HG02763 (cell line): ENCODE measurements around the gene TBXT.

Experiments
- ATAC-seq: cut with Tn5 transposase; IDR thresholded peaks from one replicate; pipeline ENCODE4 v1.9.1; 2021; ENCODE audit warnings: mild to moderate bottlenecking, moderate library complexity; ENCODE audit not compliant: unreplicated experiment

TBXT gene

GRCh38 chr6:166121726-166122125 is 45.9 kb downstream of the TBXT start:
- no peak for ATAC-seq

- ATAC-seq = no peak
Measured at GRCh38 chr6:166119116-166119911, 48.3 kb downstream of the TBXT start.

GRCh38 chr6:166115609-166116008 is 52.0 kb downstream of the TBXT start:
- ATAC-seq = no peak

GRCh38 chr6:166112580-166112979 is 55.1 kb downstream of the TBXT start:
- no peak for ATAC-seq

GRCh38 chr6:166109608-166110007 is 58.0 kb downstream of the TBXT start:
- peak; percentile 47 for ATAC-seq
